H1 (cell line): ENCODE measurements around the gene UBE2D2. TPM values are rescaled to one million over a fixed set of nuclear protein-coding genes. Genes with fewer than 3 reads are reported as not detected.

Experiments used
- GTF2F1 ChIP-seq: IDR thresholded peaks from 2 replicates; pipeline ENCODE4 v1.6.1; 2012; ENCODE audit warnings: low read depth, low read length, improper control_type of control experiment, borderline replicate concordance
- PHF8 ChIP-seq: fragments of 200-600 bp; sonication (generic); conservative IDR thresholded peaks from 2 replicates; pipeline ENCODE4 v1.7.1; 2012; ENCODE audit warnings: low read depth, mild to moderate bottlenecking, inconsistent platforms, low read length, moderate library complexity
- polyA plus RNA-seq, 7 experiments: library from polyadenylated mRNA; depleted of rRNA in 3 of 7; stranded (reverse) in 5 of 7; unstranded in 2 of 7; fragments of >200 nt in 5 of 7; fragments of 200-250 nt in 2 of 7; gene quantifications; 1 replicate in 5 of 7; 2 replicates in 1 of 7; 4 replicates in 1 of 7; pipeline versions ENCODE4 v1.2.1 to v1.2.3, GENCODE V29; 2011 to 2013; ENCODE audit warnings: missing spikeins in 2 of 7, mixed read lengths in 2 of 7
- total RNA-seq: library from RNA; stranded (reverse); fragmentation: NEBNext Ultra II Directional; extraction: Animal tissue kit (Norgen Biotek cat#: 25700); gene quantifications from 2 replicates; pipeline ENCODE4 v1.2.1, GENCODE V29; 2021

Gene UBE2D2
- total and polyA plus RNA-seq, 2 of the 8 experiments (the other 6 are each of a cell fraction or from before 2014, with no cell fraction given) = 66.9 to 203 TPM

DNA sequence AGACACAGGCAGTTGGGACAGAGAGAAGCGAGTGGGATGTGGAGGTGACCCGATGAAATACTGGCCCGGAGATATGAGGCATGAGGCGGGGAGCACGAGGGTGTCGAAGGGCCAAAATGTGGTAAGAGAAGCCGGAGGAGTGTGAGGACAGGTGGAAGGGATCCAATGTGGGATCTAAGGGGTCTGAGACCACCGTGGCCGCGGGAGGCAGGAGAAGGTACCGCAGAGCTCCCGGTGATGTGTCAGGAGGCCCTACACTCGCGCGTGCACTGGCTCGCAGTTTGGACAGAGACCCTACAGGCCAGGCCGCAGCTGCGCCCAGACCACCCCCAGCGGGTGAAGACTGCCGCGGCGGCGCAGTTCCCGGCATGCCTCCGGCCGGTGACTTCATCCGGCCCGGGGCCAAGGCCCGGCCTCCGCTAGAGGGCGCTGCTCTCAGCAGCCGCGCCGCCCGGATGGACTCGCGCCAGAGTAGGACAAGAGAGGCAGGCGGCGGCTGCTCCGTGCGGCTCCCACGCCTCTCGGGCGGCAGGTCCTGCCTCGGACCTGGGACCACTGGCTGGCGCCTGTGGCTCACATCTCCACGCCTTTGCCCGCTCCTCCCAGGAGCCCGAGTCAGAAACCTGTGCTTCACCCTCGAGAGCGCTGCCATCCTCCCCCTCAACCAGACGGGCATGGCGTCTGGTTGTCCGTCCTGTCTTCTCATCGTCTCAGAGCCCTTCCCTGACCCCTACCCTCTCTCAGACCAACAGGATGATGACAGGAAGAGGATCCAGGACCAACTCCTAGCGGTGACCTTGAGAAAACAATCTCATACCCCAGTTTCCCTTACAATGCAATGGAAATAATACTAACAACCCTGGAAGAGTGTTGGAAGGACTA, 43.2 kb upstream of the UBE2D2 start (continued):
- no peak for TF ChIP-seq GTF2F1
- TF ChIP-seq PHF8 = peak; percentile 79
